ENCODE measurements around the gene ABLIM3. TPM values are rescaled to one million over a fixed set of nuclear protein-coding genes. Genes with fewer than 3 reads are reported as not detected.
A peak's percentile ranks its signal among the peaks of the same experiment; 100 is the strongest.

The ABLIM3 gene
- total and polyA plus RNA-seq, 9 of the 15 experiments (the other 6 are each of a cell fraction or from before 2014, with no cell fraction given), result 0.03 to 0.38 (median 0.11) TPM

GRCh38 chr5:149153751-149154610 lies 12.7 kb downstream of the ABLIM3 start (continued):
- TF ChIP-seq ZNF134 (CRISPR knock-in tag; conservative IDR thresholded peaks at IDR 0.05), result 0 out of 2 replicates have a peak, but pooled peaks have one; percentile 13
- no peak for TF ChIP-seq FOXA1 (IDR thresholded peaks at IDR 0.05; ENCODE audit: borderline replicate concordance)
- no peak for TF ChIP-seq CCAR2 (IDR thresholded peaks at IDR 0.05; ENCODE audit: low read depth, low read length)
- TF ChIP-seq NEUROD1 (IDR thresholded peaks at IDR 0.05; ENCODE audit: borderline replicate concordance, low read depth, low read length, partially characterized antibody), result no peak
- no peak for TF ChIP-seq PRPF4 (IDR thresholded peaks at IDR 0.05; ENCODE audit: insufficient read depth, low read depth, low read length, poor library complexity, severe bottlenecking)
- TF ChIP-seq ZNF23 (CRISPR knock-in tag; IDR thresholded peaks at IDR 0.05), result no peak
- TF ChIP-seq FIP1L1 (IDR thresholded peaks at IDR 0.05; ENCODE audit: low read depth, low read length, poor library complexity, severe bottlenecking), result no peak
- no peak for TF ChIP-seq ZFP36 (IDR thresholded peaks at IDR 0.05; ENCODE audit: low read depth, low read length, partially characterized antibody)
- TF ChIP-seq EWSR1 (IDR thresholded peaks at IDR 0.05; ENCODE audit: borderline replicate concordance, low read depth, partially characterized antibody), result no peak
- TF ChIP-seq YY1 (IDR thresholded peaks at IDR 0.05; ENCODE audit: borderline replicate concordance in 1 of 3, control insufficient read depth in 1 of 3, extremely low read depth in 1 of 3, insufficient read depth in 3 of 3, insufficient read length in 1 of 3, insufficient replicate concordance in 2 of 3, low read depth in 1 of 3, low read length in 2 of 3), result no peak
- TF ChIP-seq ZNF75A (CRISPR knock-in tag; IDR thresholded peaks at IDR 0.05), result no peak
- TF ChIP-seq ZNF408 (CRISPR knock-in tag; IDR thresholded peaks at IDR 0.05; ENCODE audit: low read depth), result no peak
- TF ChIP-seq MBD1 (CRISPR knock-in tag; IDR thresholded peaks at IDR 0.05), result no peak
- no peak for TF ChIP-seq ZBTB40 (IDR thresholded peaks at IDR 0.05)
- TF ChIP-seq ZBTB40 (CRISPR knock-in tag; IDR thresholded peaks at IDR 0.05), result no peak

Measured in K562 (cell line).